HepG2 (cell line): Measurements from ENCODE around the gene ANTKMT. TPM values are rescaled to one million over a fixed set of nuclear protein-coding genes. Genes with fewer than 3 reads are reported as not detected.

Experiments
- HNRNPLL ChIP-seq: fragments of 200-400 bp; formaldehyde crosslinking; IDR thresholded peaks from 2 replicates; pipeline ENCODE4 v1.6.1; 2017; ENCODE audit warnings: mild to moderate bottlenecking, low read depth, low read length; ENCODE audit not compliant: poor library complexity, severe bottlenecking
- KDM5A ChIP-seq: fragments of 200-600 bp; sonication (generic); IDR thresholded peaks from 2 replicates; pipeline ENCODE4 v1.7.0; 2018; ENCODE audit warnings: antibody characterized with exemption, mild to moderate bottlenecking, low read length, borderline replicate concordance
- NFIC ChIP-seq: IDR thresholded peaks from 2 replicates; pipeline ENCODE4 v1.6.1; 2012; ENCODE audit warnings: mild to moderate bottlenecking, low read length, inconsistent platforms
- PPARG ChIP-seq: conservative IDR thresholded peaks from 2 replicates; pipeline ENCODE4 v1.6.1; 2016; ENCODE audit warnings: missing biosample characterization, missing genetic modification reagents
- RARA ChIP-seq: IDR thresholded peaks from 2 replicates; pipeline ENCODE4 v1.6.1; 2016; ENCODE audit warnings: missing genetic modification reagents, missing compliant biosample characterization
- RARG ChIP-seq: sonication (generic); formaldehyde crosslinking; IDR thresholded peaks from 2 replicates; pipeline ENCODE4 v1.4.0; 2020; ENCODE audit warnings: low read depth, mild to moderate bottlenecking, missing genetic modification reagents
- SIX1 ChIP-seq: sonication (generic); formaldehyde crosslinking; IDR thresholded peaks from 2 replicates; pipeline ENCODE4 v1.4.0; 2020; ENCODE audit warnings: missing genetic modification reagents, borderline replicate concordance
- SMYD3 ChIP-seq: sonication (generic); formaldehyde crosslinking; IDR thresholded peaks from 2 replicates; pipeline ENCODE4 v1.8.1; 2023; ENCODE audit warnings: mild to moderate bottlenecking, missing genetic modification reagents
- TCF7L2 ChIP-seq: IDR thresholded peaks from 2 replicates; pipeline ENCODE4 v1.6.1; 2011; ENCODE audit warnings: mild to moderate bottlenecking, low read depth, low read length, moderate library complexity
- TERF1 ChIP-seq: sonication (generic); formaldehyde crosslinking; IDR thresholded peaks from 2 replicates; pipeline ENCODE4 v1.8.0; 2022; ENCODE audit warnings: mild to moderate bottlenecking, missing genetic modification reagents, moderate library complexity
- ZBTB39 ChIP-seq: sonication (generic); formaldehyde crosslinking; IDR thresholded peaks from 2 replicates; pipeline ENCODE4 v1.5.0; 2020; ENCODE audit warnings: missing genetic modification reagents
- ZFP37 ChIP-seq: sonication (generic); formaldehyde crosslinking; IDR thresholded peaks from 2 replicates; pipeline ENCODE4 v1.4.0; 2020; ENCODE audit warnings: missing genetic modification reagents, borderline replicate concordance
- ZNF207 ChIP-seq: fragments of 450-650 bp; IDR thresholded peaks from 2 replicates; pipeline ENCODE4 v1.6.1; 2016; ENCODE audit warnings: antibody characterized with exemption, borderline replicate concordance
- ZNF282 ChIP-seq: fragments of 450-650 bp; IDR thresholded peaks from 2 replicates; pipeline ENCODE4 v1.6.1; 2018; ENCODE audit not compliant: partially characterized antibody
- ZNF414 ChIP-seq: sonication (generic); formaldehyde crosslinking; IDR thresholded peaks from 2 replicates; pipeline ENCODE4 v1.5.0; 2020; ENCODE audit warnings: missing genetic modification reagents
- ZNF747 ChIP-seq: sonication (generic); formaldehyde crosslinking; IDR thresholded peaks from 2 replicates; pipeline ENCODE4 v1.8.1; 2023; ENCODE audit warnings: missing genetic modification reagents, mild to moderate bottlenecking, borderline replicate concordance
- ZNF770 ChIP-seq: sonication (generic); formaldehyde crosslinking; IDR thresholded peaks from 2 replicates; pipeline ENCODE4 v1.5.0; 2020; ENCODE audit warnings: mild to moderate bottlenecking, missing genetic modification reagents
- polyA plus RNA-seq, 8 experiments: library from polyadenylated mRNA; depleted of rRNA in 3 of 8; stranded (reverse) in 7 of 8; unstranded in 1 of 8; fragments of >200 nt; fragmentation: Illumina TruSeq in 4 of 8; extraction: Trizol in 4 of 8; gene quantifications; 2 replicates each; pipeline versions ENCODE4 v1.2.1 to v1.2.3, GENCODE V29; 2011 to 2016; ENCODE audit warnings: low read depth in 4 of 8, missing spikeins in 1 of 8, mixed read lengths in 1 of 8; ENCODE audit not compliant: insufficient read depth in 1 of 8
- total RNA-seq, 5 experiments: library from RNA; depleted of rRNA; stranded (reverse); fragments of >200 nt; fragmentation: Illumina TruSeq; extraction: Trizol; gene quantifications; 2 replicates each; pipeline ENCODE4 v1.2.3, GENCODE V29; 2016; ENCODE audit warnings: low read depth in 1 of 5

Gene ANTKMT
- total and polyA plus RNA-seq, 2 of the 13 experiments (the other 11 are each of a cell fraction or from before 2014, with no cell fraction given) = 7.5 to 47.8 TPM

GRCh38 chr16:700684-701584 lies 20.0 kb upstream of the ANTKMT start (continued):
- TF ChIP-seq ZNF414 = no peak
- no peak for TF ChIP-seq TERF1 (CRISPR knock-in tag)
- no peak for TF ChIP-seq ZNF282
- TF ChIP-seq HNRNPLL = no peak
- no peak for TF ChIP-seq PPARG (CRISPR knock-in tag)
- TF ChIP-seq TCF7L2 = no peak
- no peak for TF ChIP-seq SMYD3 (CRISPR knock-in tag)
- no peak for TF ChIP-seq ZNF207
- no peak for TF ChIP-seq ZNF747 (CRISPR knock-in tag)
- no peak for TF ChIP-seq ZNF770
- TF ChIP-seq NFIC = no peak
- no peak for TF ChIP-seq ZFP37 (CRISPR knock-in tag)
- TF ChIP-seq ZBTB39 = no peak
- no peak for TF ChIP-seq KDM5A
- TF ChIP-seq SIX1 (CRISPR knock-in tag) = no peak
- peak; percentile 64; the same call in 1 of the 2 replicates for TF ChIP-seq RARG (CRISPR knock-in tag)
- TF ChIP-seq RARA (CRISPR knock-in tag) = peak; percentile 29; the same call in 1 of the 2 replicates
